ENCODE measurements around the gene LGI2.

GRCh38 chr4:25007598-25007997, 23.1 kb downstream of the LGI2 start:
- TF ChIP-seq, protein P1, sequence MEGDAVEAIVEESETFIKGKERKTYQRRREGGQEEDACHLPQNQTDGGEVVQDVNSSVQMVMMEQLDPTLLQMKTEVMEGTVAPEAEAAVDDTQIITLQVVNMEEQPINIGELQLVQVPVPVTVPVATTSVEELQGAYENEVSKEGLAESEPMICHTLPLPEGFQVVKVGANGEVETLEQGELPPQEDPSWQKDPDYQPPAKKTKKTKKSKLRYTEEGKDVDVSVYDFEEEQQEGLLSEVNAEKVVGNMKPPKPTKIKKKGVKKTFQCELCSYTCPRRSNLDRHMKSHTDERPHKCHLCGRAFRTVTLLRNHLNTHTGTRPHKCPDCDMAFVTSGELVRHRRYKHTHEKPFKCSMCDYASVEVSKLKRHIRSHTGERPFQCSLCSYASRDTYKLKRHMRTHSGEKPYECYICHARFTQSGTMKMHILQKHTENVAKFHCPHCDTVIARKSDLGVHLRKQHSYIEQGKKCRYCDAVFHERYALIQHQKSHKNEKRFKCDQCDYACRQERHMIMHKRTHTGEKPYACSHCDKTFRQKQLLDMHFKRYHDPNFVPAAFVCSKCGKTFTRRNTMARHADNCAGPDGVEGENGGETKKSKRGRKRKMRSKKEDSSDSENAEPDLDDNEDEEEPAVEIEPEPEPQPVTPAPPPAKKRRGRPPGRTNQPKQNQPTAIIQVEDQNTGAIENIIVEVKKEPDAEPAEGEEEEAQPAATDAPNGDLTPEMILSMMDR (IDR thresholded peaks at IDR 0.05) = no peak
- no peak for TF ChIP-seq ELF4 (CRISPR knock-in tag; IDR thresholded peaks at IDR 0.05; ENCODE audit: low read depth)
